CD4-positive, alpha-beta T cell treated with Interleukin-15 for 1 hour (primary cell): Measurements from ENCODE around the gene ZAP70.
A peak's percentile ranks its signal among the peaks of the same experiment; 100 is the strongest.

Experiments used
- DNase-seq: peaks from one replicate; pipeline ENCODE4 v3.0.0-alpha.2; 2020

The ZAP70 gene

GRCh38 chr2:97718051-97718882 is 4.9 kb downstream of the ZAP70 start:
- DNase-seq: peak; percentile 67

- no peak for DNase-seq
These were observed 5.6 kb downstream of the ZAP70 start for GRCh38 chr2:97718942-97719341.

GRCh38 chr2:97719362-97720155 is 6.2 kb downstream of the ZAP70 start:
- no peak for DNase-seq

- no peak for DNase-seq
These were observed 7.4 kb downstream of the ZAP70 start for GRCh38 chr2:97720746-97721145.

DNA sequence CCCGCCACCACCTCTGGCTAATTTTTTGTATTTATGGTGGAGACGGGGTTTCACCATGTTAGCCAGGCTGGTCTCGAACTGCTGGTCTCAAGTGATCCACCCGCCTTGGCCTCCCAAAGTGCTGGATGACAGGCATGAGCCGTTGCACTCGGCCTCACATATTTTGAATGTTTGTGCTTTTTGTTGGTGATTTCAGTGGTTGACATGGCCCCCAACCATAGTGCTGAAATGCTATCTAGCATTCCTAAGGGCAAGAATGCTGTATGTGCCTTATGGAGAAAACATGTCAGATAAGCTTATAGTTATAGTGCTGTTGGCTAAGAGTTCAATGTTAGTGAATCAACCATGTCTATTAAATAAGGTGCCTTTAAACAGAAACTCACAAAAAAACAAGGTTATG is 8.9 kb downstream of the ZAP70 start:
- DNase-seq: no peak

- DNase-seq: no peak
These were observed 10.0 kb downstream of the ZAP70 start for GRCh38 chr2:97723156-97724072.

DNA sequence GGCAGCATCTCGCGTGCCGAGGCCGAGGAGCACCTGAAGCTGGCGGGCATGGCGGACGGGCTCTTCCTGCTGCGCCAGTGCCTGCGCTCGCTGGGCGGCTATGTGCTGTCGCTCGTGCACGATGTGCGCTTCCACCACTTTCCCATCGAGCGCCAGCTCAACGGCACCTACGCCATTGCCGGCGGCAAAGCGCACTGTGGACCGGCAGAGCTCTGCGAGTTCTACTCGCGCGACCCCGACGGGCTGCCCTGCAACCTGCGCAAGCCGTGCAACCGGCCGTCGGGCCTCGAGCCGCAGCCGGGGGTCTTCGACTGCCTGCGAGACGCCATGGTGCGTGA is 10.7 kb downstream of the ZAP70 start:
- DNase-seq: no peak

GRCh38 chr2:97724501-97724900 is 11.1 kb downstream of the ZAP70 start:
- no peak for DNase-seq

DNA sequence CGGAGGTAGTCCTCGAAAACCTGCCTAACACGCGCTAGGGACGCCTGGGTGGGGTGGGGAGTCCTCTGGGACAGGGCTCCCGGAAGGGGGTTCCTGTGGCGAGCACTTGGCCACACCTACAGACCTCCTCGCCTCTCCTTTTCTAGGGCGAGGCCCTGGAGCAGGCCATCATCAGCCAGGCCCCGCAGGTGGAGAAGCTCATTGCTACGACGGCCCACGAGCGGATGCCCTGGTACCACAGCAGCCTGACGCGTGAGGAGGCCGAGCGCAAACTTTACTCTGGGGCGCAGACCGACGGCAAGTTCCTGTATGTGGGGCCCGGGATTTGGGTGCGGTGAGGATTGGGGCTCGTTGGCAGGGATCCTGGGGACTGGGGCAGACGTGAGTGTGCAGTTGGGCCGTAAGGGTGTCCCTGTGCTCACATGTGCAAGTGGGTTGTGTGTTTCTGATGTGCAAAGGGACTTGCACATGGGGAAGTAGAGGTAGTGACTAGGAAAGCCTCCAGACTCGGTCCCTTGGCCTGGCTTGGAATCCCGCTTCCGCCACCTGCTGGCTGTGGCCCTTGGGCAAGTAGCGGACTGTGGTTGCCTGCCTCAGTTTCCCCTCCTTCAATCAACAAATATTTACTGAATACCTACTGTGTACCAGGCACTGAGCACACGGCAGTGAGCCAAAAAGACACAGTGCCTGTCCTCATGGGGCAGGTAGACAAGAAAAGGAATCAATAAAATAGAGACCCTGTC is 11.7 kb downstream of the ZAP70 start:
- no peak for DNase-seq

- no peak for DNase-seq
These were observed 13.1 kb downstream of the ZAP70 start for GRCh38 chr2:97726261-97727064.

DNA sequence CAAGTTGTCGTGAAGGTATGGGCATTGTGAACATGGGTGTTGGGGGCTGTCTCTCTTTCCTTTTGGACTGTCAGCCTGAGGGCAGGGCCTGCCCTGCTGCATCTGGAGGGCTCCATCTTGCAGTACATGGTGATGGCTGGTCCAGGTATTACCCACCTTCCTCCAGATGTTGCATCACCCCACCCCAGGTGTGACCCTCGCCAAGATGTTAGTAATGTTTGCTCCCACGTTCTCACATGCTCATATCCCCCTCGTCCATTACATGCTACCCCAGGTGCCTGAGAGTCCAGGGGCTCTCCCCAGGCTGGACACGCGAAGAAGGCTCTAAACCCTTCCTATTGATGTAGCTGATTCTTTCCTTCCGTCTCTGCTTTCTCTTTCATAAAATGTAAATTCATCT is 13.9 kb downstream of the ZAP70 start:
- no peak for DNase-seq

- no peak for DNase-seq
These were observed 14.8 kb downstream of the ZAP70 start for GRCh38 chr2:97728091-97728731.

GRCh38 chr2:97730245-97730644 is 16.9 kb downstream of the ZAP70 start:
- DNase-seq: no peak

GRCh38 chr2:97731274-97732020 is 18.1 kb downstream of the ZAP70 start:
- DNase-seq: peak; percentile 16

DNA sequence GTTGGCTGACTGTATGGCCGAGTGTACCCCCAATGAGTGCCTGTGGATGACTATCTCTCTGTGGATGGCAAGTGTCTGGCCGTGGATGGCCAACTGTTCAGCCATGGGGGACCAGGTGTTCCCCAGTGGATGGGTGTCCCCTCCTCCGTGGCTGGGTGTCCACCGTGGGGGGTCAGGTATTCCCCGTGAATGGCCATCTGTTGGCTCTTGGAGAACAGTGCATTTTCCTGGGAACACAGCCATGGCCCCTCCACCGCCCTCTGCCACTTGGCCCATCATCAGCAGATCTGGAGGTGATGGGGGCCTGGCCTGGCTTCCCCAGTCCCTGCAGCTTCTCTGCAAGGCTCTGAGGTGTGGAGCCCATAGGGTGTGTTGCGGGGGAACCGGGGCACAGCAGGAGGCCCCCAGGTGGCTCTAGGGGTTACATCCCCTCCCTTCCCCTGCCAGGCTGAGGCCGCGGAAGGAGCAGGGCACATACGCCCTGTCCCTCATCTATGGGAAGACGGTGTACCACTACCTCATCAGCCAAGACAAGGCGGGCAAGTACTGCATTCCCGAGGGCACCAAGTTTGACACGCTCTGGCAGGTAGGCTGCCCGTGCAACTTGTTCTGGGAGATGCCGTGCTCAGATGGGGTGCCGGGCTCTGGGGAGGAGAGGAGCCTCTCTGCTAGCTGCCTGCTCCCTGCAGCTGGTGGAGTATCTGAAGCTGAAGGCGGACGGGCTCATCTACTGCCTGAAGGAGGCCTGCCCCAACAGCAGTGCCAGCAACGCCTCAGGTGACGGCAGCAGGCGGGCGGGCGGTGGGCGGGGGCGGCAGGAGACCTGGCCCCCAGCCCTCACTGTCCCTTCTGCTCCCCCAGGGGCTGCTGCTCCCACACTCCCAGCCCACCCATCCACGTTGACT is 19.3 kb downstream of the ZAP70 start:
- peak; percentile 15 for DNase-seq

GRCh38 chr2:97733341-97734035 is 20.1 kb downstream of the ZAP70 start:
- peak; percentile 10 for DNase-seq

DNA sequence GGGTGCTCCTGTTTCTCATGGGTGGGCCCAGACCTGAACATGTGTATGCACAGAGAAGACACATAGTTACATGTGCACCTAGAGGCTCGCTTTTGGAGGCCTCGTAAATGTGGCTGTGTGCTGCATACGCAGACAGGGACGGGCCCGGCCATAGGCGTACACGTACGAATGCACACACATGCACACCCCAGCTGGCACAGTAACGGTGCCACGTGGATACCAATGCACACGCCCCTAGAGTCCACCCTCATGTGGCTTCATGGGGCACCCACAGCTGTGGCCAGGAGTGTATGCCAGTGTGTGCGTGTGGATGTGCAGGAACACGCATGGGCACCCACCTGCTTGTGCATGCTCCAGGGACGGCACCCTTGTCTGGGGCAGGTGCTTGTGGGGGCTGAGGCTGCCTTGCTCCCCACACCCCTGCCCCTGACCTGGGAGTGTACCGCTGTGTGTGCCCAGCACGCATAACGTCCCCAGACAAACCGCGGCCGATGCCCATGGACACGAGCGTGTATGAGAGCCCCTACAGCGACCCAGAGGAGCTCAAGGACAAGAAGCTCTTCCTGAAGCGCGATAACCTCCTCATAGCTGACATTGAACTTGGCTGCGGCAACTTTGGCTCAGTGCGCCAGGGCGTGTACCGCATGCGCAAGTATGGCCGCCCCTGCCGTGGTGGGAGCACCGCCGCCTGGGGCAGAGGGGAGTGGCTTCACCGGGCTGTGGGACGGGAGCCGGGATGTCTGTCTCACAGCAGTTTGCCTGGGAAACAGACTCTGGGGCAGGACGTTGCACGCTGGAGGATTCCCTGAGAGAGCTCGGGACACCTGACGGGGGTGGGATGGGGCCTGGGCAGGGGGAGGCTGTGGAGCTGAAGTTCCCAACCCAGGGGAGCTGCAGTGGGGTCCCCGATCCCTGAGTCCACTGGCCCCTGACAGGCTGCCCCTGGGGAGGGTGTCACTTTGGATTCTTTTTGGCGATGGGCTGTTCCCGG is 21.0 kb downstream of the ZAP70 start:
- peak; percentile 12 for DNase-seq
